Measurements from ENCODE around the gene GSDMA. TPM values are rescaled to one million over a fixed set of nuclear protein-coding genes. Genes with fewer than 3 reads are reported as not detected.
A peak's percentile ranks its signal among the peaks of the same experiment; 100 is the strongest.

The GSDMA gene
- total RNA-seq, 1 donor from 2014 or later: 0.74 TPM

DNA sequence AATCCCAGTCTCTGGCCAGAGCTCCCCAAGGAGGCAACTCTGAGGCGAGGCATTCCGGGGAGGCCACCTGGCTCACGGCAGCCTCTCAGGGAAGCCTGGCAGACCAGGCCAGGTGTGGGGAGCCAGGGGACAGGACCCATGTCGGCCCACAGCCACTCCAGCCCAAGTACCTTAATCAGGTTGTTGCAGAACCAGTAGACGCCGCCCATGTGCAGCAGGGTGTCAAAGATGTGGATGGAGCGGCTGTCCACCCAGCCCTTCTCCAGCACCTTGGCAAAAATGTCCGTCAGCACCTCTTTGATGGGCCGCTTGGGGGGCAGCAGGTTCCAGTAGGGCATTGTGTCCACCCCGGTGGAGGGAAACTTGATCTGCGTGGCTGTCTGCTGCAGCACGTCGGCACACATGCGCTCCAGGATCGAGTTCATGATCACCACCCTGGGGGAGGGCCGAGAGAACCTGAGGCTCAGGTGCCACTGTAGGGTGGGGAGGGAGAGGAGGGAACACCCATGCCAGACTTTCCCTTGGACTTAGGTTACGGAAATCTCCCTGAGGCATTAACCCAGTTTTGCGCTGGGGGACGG, 60.2 kb downstream of the GSDMA start:
- H3K9me3 ChIP-seq: no peaks in the 10 kb centered on the region
- peaks cover 94% of the 10 kb centered on the region for H3K4me1 ChIP-seq
- intact Hi-C loops (cut with DNase I): no loop called here
- no peaks in the 10 kb centered on the region for H3K27me3 ChIP-seq
- H3K36me3 ChIP-seq: peaks cover 0 to 27% of the 10 kb centered on the region in 2 donors
- no peak overlapping the region for H3K4me3 ChIP-seq
- TF ChIP-seq CTCF (IDR thresholded peaks at IDR 0.05) (no peak), POLR2AphosphoS5 (IDR thresholded peaks at IDR 0.05; ENCODE audit: insufficient read depth in 1 of 2, low read depth in 1 of 2) (no peak), POLR2A (IDR thresholded peaks at IDR 0.05) (no peak)
- H3K27ac ChIP-seq: peak overlapping the region; percentile 89
- no peak for DNase-seq (ENCODE audit: extremely low spot score in 2 of 2)

GRCh38 chr17:40023590-40024292, 60.9 kb downstream of the GSDMA start:
- no peak for DNase-seq (ENCODE audit: extremely low spot score in 2 of 2)
- Histone ChIP-seq H3K27me3 (no peaks in the 10 kb centered on the region), H3K4me3 (no peak overlapping the region), H3K27ac (peak overlapping the region; percentile 89), H3K36me3 (peaks cover 0 to 33% of the 10 kb centered on the region in 2 donors), H3K4me1 (peaks cover 87% of the 10 kb centered on the region), H3K9me3 (no peaks in the 10 kb centered on the region)
- peak; percentile 19 to 79 for TF ChIP-seq POLR2AphosphoS5 (IDR thresholded peaks at IDR 0.05; ENCODE audit: insufficient read depth in 1 of 2, low read depth in 1 of 2)
- no peak for TF ChIP-seq CTCF (IDR thresholded peaks at IDR 0.05)
- no peak for TF ChIP-seq POLR2A (IDR thresholded peaks at IDR 0.05)
- intact Hi-C loops (cut with DNase I): no loop called here

- DNase-seq (ENCODE audit: extremely low spot score in 2 of 2): no peak
- intact Hi-C loops (cut with DNase I): no loop called here
- Histone ChIP-seq H3K9me3 (no peaks in the 10 kb centered on the region), H3K27ac (peak overlapping the region; percentile 89), H3K36me3 (peaks cover 0 to 40% of the 10 kb centered on the region in 2 donors), H3K4me1 (peaks cover 75% of the 10 kb centered on the region), H3K4me3 (no peak overlapping the region), H3K27me3 (no peaks in the 10 kb centered on the region)
- TF ChIP-seq POLR2A (IDR thresholded peaks at IDR 0.05) (no peak), CTCF (IDR thresholded peaks at IDR 0.05) (no peak), POLR2AphosphoS5 (IDR thresholded peaks at IDR 0.05; ENCODE audit: insufficient read depth in 1 of 2, low read depth in 1 of 2) (no peak)
Observed at GRCh38 chr17:40024901-40025300, 62.1 kb downstream of the GSDMA start.

DNA sequence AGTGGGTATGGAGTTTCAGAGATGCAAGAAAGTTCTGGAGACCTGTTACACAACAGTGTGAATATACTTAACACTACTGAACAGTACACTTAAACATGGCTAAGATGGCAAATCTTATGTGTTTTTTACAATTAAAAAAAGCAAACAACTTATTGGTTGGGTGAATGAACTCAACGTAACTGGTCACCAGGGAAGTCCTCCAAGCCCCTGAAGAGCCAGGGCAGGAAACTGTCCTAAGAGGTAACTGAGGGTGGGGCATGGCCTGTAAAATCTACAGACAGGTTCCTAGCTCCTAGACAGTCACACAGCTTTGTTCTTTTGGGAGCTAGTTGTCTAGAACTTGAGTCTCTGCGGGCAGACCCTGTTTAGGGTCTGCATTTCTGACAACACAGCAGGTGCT, 62.8 kb downstream of the GSDMA start:
- TF ChIP-seq POLR2AphosphoS5 (IDR thresholded peaks at IDR 0.05; ENCODE audit: insufficient read depth in 1 of 2, low read depth in 1 of 2) (no peak), POLR2A (IDR thresholded peaks at IDR 0.05) (no peak), CTCF (IDR thresholded peaks at IDR 0.05) (no peak)
- H3K9me3 ChIP-seq: no peaks in the 10 kb centered on the region
- H3K4me1 ChIP-seq: peaks cover 69% of the 10 kb centered on the region
- H3K27ac ChIP-seq: peak overlapping the region; percentile 37
- H3K36me3 ChIP-seq: peaks cover 0 to 40% of the 10 kb centered on the region in 2 donors
- intact Hi-C loops (cut with DNase I): no loop called here
- no peaks in the 10 kb centered on the region for H3K27me3 ChIP-seq
- H3K4me3 ChIP-seq: no peak overlapping the region
- no peak for DNase-seq (ENCODE audit: extremely low spot score in 2 of 2)

All from vagina (tissue), 2 donors.